Right forelimb (tissue), 1 donor: ENCODE measurements around the gene CREB3L1.
A peak's percentile ranks its signal among the peaks of the same experiment; 100 is the strongest.

Source experiments
- DNase-seq: peaks from one replicate; pipeline ENCODE4 v3.0.0-alpha.2; 2018

CREB3L1 gene

DNA sequence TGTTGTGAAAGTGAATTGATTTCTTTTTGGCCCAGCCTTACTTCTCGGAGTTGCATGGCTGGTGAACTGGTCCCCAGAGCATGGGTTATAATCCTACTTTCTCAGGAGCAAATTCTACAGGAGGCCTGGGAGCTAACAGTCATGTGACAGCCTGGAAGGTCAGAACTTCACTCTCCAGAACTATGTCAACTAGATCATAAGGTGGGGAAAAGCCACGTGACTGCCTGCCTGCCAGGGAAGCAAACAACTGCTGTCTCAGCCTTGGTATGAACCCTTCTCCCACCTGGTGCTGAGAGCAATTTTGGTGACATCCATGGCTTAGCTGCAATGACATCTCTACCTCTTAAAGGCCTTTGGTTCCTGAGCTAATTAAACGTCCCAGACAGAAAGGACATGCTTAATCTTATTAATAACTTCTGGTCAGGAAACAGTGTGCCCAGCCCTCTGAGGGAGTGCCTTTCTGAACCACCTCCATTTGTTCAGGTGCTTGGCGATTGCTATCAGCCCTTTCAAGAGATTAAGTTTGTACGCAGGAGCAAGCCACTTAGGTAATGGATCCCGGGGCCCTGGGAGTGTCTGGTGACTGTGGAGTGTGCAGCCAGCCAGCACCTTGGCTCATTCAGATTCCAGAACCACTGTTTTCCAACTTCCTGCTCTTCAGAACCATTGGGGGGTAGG, 1.4 kb upstream of the CREB3L1 start:
- no peak for DNase-seq

DNA sequence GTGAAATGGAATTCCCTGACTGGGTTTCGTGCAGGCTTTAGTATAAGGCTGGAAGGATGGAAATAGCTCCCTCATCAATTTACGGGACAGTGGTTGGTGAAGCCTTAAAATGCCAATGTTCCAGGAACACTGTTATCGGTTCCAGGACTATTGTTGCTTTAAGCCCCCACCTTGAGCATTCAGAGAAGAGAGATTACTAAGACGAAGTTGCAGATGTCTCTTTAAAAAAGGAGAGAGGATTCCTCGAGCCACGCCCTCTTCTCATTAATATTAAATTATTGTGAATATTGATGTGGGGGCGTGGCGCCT, 195 bp upstream of the CREB3L1 start:
- no peak for DNase-seq

DNA sequence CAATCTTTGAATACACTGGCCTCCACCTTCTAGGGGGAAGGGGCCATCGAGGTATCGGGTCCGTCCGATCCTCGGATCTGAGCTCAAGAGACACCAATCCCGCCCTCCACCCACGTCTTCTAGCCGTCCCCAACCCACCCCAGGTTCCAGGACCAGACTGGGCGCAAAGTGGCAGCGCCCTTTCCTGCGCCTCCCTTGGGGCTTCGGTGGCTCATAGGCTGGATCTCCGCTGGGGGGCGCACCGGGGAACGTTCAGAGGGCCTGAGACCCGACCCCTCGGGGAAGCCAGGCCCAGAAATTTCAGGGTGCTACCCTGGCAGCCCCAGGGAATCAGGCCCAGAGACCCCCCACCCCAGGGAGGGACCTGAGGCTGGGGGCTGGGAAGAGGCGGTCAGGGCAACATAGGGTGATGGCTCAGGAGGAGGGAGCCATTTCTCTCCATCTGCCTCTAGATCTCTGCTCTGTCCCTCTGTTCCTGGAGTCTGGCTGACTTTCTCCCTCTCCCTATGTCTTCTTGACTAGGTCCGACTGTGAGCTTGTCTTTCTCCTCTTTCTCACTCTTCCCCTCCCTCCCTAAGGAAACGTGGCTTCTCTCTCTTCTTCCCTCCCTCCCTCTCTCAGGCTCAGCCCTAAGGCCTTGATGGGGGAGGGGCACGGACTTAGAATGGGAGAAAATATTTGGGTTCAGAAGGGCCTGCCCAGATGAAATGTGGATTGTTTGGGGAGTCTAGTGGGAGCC, 1.1 kb downstream of the CREB3L1 start:
- DNase-seq: peak; percentile 77

DNA sequence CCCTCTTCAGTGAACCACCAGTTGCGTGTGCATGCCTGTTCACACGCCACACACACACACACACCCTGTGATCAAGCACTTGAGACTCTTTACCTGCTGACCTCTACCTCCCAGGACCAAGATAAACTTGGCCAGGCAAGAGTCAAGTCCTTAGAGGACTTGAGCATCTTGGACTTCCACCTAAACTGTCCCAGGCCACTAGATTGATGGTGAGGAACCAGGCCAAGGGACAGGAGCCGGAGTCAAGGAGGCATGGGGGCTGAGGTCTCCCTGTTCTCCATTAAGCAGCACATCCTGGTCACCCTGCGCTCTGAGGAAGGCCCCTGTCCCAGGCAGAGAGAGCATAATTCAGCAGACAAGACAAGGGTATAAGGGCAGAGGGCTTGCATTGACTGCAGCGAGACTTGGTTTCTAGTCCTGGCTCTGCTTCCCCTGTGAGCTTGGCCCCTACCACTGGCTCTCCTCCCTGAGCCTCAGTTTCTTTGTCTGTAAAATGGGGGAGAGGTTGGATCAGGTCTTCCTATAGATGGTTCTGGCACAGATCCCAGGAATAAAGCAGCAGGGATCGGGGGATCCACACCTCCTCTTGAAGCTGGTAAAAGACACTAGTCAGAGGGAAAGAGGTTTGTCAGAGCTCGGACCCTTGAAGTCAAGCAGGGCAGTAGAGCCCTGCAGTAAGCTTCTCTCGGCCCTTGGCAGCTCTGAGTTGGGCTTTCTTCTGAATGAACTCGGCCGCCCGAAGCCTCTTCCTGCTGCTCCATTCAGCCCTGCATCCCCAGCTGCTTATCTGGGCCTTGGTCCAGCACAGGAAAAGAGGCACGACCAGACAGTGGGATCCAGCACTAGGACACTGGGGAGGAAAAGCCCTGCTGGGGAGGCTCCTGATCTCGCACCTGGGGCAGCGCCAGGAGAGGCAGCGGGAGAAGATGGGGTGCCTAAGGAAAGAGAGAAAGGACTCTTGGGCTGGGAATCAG, 2.0 kb downstream of the CREB3L1 start:
- DNase-seq: peak; percentile 83

DNA sequence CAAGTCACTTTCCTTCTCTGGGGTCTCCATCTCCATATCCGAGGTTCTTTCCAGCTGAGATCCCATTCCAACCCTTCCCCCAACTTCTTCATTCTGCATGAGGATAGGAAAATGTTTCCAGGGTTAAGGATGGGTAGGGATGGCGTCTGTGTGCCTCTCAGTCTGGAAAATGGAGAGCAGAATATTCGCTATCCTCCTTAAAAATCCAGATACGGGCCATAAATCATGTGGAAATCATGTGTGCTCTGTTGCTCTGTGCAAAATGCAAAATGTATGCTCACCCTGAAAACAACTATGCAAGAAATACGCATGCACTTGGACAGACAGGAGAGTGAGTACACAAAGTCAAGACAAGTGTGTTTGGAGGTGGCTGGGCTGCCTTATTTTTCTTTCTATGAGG, 3.2 kb downstream of the CREB3L1 start:
- no peak for DNase-seq

DNA sequence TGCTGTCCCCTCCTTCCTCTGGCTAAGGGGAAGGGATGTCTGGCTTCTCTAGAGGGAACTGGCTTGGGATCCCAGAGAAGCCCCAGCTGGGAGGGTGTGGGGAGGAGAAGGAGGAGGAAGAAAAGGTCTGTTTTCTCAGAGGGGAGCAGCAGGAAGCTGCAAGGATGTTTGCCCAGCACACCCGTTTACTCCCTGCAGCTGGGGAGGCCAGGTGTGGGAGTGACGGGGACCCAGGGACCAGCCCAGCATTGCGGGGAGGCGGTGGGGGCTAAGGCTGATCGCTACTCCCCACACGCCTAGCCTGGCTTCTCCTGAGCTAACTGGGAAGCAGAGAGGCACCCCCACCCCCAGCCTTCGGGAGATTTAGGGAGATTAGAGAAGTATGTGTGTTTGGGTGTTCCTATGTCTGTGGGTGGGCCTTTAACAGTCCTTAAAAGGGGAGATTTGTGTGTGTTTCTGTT, 3.9 kb downstream of the CREB3L1 start:
- DNase-seq: no peak

DNA sequence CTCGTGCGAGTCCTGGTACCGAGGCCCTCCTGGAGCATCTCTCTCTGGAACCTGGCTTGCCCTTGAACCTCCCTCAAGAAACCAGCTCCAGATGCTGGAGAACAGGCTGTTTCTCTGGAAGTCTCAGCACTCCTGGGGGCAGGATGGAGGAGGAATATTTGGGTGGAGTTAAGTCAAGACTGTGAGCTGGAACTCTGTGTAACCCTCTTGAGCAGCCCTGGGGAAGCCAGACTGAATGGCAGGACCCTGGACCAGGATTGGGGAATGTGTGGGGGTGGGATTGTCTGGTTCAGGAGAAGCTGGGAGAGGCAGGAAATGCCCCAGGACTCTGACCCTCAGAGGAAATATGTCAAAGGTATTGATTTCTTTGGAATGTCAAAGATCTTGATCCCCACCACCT, 7.7 kb downstream of the CREB3L1 start:
- DNase-seq: no peak

DNA sequence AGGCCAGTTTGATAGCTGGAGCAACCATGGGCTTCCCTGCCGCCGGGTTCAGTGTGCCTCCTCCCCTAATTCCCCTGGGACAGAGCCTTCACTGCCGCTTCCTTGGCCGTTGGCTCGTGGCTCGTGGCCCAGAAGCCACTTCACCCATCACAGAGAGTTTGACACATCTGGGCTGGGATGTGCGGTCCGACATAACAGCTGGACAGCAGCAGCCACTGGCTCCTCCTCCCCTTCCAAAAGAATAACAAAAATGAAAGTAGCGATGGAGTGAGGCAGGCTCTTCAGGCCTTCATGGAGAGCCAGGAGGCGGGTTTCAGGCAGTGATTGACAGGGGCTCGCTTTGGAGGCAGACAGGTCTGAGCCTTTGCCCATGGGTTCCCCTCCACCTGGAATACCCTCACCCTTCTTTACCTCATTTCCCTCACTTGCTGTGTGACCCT, 8.2 kb downstream of the CREB3L1 start:
- DNase-seq: no peak

DNA sequence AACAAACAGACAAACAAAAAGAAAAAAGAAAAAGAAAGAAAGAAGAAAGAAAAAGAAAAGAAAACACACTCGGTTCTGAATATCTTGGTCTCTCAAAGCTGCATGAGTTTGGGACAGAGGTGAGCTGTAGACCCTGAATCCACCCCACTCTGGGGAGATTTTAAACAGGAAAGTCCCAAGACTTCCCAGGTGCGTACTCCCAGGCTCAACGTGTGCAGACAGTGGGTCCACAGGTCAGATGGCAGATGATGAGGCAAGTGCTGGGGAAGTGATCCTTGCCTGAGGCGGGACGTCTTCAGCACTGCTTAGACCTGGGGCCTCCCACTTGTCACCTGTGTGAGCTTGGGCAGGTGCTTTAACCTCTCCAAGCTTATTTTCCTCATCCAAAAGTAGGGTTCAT, 9.3 kb downstream of the CREB3L1 start:
- no peak for DNase-seq

DNA sequence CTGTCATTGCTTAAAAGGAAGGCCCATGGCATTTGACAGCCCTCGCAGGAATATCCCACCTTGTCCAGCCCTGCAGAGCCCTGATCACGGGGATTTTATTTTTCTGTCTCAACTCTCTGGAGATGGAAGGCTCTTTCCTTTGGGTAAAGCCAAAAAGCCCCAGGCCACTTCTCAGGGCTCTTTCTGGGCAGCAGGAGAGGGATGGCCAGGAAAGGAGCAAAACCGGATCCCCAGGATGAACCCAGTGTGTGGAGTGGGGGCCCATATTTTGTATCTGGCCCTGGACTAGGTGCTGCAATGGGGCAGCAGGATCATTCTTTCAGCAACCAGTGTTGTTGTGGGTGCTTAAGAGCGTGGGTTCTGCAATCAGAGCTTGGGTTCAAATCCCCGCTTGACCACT, 11.0 kb downstream of the CREB3L1 start:
- no peak for DNase-seq

DNA sequence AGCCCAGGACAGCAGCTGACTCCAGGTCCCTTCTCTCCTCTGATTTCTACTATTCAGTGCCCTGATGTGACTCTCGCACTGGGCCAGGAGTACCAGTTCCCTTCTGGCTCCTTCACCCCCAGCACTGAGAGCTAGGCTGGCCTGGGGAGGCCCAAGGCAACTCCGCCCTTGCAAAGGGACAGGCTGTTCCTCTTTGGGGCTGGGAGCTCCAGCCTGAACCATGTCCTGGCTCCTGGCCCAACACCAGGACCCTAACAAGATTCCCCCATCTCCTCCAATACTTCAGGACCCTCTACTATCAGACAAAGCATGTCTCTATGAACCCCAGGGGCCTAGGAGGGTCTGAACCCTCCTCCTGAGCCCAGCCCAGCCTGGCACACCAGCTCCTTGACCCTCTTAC, 12.5 kb downstream of the CREB3L1 start:
- DNase-seq: no peak

DNA sequence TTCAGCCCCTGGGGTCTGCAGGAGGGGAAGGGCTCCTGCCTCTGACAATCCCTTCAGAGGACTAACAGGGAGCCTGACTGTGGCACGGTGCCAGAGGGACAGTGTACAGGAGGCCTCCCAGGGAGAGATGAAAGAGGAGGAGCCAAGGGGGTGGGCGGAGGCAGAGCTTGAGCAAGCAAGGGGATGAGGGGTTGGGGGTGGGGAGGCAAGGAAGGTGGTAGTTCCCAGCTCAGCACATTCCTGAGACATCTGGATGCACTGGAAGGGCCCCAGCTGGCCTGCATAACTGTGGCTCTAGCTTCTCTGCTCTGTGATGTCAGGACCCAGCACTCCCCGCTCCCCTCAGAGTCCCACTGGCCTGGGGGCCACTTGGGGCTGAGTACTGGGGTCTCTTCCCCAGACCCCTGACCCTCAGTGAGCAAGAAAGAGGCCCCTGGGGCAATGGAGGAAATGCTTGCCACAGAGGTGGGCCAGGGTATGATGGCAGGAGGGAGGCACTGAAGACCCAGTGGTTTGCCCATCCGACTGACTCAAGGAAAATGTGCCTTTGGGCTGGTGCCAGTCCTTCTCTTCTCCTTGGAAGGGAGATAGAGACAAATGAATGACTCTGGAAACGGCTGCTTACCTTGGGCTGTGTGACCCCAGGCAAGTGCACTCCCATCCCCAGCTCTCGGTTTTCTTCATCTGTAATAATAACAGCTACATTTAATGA, 13.3 kb downstream of the CREB3L1 start:
- DNase-seq: peak; percentile 92

DNA sequence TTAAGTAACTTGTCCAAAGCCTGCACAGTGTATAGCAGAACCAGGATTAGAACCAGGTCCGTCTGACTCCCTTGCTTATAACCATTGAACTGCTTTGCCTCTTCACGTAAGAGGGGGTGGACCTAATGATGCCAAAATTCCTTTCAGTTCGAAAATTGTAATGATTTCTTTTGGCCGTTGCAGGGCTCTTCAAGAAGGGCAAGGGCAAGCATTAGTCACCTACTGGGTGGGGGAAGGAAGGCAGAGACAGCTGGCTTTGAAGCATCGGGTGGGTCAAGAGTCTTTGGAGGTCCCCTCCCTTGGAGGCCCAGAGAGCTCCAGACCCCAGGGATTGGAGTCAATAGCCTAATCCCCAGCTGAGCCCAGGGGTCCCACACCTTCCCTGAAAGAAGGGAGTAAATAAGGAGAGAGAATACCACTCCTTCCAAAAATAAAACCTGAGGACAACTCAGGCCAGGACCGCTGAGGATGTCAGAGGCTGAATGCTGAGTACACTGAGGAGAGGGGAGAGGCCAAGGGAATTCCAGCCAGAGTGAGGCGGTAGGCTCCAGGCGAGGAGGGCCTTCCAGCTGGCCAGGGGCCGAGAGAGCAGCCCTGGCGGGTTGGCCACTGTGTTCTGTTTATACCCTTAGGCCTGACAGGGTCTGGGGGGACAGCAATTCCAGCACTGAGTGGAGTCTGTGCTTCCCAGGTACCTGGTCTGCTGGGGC, 14.1 kb downstream of the CREB3L1 start:
- no peak for DNase-seq

DNA sequence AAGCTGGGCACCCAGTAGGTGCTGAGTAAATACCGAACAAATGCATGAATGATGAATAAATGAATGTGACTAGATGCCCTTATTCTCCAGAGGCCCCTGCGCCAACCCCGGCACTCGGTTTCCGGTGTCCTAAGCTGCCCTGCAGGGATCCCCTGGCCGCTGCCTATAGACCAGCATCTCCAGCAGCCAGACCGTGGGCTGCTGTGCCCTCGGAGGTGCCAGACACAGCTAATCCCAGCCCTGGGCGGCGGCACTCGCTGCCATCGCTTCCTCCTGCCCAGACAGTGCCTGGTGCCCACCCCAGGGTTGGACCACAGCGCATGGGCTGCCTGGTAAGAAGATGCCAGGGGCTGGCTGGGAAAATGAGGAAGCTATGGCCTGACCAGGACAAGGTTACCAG, 15.6 kb downstream of the CREB3L1 start:
- DNase-seq: no peak

DNA sequence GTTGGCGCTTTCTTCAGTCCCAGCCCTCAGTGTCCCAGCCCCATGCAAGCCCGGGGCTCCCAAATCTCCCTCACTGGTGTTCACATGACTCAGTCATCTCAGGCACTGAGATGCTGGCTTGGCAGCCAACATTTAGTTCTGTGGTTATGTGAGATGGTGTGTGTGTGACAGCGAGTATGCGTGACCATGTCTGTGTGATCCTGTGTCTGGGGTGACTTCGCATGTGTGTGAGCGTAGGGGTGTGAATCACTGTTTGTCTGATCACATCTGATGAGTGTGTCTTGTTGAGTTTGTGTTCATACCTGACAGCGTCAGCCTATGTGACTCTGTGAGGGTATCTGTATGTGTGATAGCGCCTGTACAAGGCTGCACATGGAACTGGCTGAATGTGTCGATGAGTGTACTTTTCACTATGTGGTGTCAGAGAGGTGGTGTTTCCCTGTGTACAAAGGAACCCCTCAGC, 16.2 kb downstream of the CREB3L1 start:
- DNase-seq: no peak

DNA sequence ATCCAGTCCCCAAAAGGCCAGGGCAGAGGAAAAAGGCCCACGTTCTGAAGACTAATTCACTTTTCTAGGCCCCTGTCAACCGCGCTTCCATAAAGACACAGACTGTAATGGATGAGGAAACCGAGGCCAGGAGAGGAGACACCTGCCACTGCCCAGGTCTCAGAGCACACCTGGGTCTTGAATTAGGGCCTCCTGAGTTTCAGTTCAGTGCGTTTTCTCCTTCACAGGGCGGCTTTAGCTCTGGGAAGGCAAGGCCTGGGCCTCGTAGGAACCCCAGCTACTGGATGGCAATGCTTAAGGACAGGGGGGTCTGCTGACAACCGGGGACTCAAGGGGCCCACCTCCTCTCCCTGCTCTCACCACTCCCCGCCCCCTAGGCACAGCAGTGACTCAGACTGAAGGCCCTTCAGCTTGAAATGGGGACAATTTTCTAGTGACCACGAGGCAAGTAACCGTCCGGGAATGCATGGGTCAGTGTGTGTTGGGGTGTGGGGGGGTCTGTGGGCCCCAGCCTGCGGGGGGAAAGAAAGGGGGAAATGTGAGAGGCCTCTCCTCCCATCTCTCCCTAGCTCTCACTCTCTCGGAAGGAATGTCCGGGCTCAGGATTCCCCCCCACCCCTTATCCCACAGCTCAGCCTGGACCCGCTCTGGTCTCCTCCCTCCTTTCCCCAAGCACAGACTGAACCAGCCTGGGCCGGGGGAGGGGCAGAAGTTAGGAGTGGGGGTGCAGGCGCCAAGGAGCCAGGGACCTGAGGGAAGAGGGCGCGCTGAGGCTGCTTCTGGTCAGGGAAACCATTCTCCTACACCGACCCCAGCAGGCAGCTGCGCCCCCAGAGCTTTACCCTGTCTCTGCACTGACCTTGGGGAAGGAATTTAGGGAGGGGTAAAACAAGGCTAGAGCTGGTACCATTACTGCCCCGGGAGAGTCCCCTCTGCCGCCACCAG, 17.2 kb downstream of the CREB3L1 start:
- DNase-seq: peak; percentile 76

DNA sequence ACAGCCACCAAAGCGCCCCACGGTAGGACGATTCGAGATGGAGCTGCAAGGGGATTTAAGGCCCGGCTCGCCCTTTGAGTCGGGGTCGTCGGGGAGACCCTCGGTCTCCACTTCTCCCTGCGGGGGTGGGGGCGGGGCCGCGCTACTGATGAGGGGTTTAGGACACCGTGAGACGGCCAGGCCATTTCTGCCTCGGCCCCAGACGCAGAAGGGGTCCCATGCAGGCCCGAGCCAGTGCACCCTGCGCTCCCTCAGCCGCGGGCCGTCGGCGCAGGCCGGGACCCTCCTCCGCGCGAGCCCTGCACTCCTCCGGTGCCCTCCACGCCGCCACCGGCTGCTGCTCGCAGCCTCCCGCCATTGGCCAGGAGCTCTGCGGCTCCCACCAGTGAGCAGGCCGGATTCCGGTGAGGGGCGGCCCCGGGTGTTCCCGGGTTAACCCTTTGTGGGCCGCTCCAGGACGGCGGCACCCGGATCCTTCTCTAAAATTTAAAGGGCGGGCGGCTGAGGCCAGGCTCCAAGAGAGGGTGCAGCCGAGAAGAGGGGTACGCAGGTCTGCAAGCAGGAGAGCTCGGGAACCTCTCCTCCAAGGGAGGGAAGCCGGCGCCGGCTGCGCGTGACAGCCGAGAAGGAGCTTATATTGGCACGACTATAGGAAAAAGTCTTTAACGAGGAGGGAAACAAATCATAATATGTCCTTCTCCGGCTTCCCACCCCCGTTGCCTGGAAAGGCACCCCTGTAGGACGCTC, 18.0 kb downstream of the CREB3L1 start:
- DNase-seq: peak; percentile 89

DNA sequence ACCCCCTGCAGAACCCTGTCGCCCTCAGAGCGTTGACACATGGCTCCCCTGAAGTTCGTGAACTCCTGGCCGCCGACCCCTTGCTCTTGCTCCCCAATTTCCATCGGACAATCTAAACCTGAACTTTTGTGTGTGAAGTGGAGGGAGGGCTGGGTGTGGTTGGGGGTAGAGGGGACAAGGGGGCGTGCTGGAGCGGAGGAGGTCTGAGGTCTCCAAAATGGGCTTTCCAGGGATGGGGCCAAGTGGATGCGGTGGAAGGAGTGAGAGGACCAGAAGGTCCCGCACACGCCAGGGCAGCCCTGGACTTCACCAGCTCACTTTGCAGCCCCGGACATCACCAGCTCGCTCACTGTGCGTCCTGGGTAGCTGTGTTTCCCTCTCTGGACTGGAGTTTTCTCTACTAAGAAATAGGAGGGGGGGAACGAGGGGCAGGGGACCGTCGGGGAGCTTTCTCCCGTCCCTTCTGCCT, 18.6 kb downstream of the CREB3L1 start:
- peak; percentile 68 for DNase-seq

DNA sequence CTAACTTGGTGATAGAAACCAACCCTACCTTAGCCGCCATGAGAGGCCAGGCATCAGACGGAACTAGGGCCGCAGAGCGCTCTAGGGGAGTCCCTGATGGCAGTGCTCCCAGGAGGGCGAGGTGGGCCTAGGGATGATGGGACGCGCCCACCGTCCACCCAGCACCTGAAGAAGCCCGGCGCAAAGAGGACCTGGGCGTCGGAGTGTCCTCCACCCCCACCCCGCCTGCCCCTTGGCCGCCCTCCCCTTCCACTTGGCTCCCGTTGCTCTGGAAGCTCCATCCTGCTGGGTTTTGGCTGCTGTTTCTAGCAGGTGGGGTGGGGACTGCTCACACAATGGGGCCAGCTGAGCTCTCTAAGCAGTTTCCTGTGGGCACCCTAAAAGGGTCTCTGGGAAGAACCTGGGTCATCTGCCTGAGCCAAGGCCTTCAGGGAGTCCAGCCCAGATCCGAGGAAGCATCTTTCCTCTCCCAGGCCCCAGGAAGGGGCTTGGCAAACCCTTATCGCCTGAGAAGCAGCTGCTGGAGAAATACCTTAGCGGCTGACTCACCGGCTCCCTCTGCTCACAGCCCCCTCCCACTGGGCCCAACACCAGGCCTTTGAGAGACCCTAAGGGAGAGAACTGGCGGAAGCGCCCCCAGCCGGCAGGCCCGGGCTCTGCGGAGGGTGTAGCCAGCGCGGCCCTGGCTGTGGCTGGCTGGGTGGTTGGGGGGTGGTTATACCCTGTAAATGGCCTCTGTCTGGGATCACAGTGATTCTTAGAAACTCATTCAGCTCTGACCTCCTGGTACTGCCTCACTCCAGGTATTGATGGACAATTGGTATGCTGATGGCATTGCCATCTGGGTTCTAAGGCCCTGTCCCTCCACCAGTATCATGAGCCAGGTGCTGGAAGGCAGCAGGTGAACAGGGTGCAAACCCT, 19.3 kb downstream of the CREB3L1 start:
- DNase-seq: peak; percentile 85
